Uterus (tissue), 2 donors: ENCODE results near the gene KIAA0753.

Experiments used
- POLR2A ChIP-seq, 2 donors: fragments of 450-650 bp; IDR thresholded peaks; one replicate each; pipeline ENCODE4 v1.6.1; 2016; ENCODE audit warnings: antibody characterized with exemption in 2 of 2, mild to moderate bottlenecking in 1 of 2, moderate library complexity in 1 of 2
- TF ChIP-seq, protein P1 (sequence below), 4 experiments: fragments of 200-600 bp in 2 of 4; fragments of 450-650 bp in 2 of 4; sonication (generic) in 2 of 4; IDR thresholded peaks; one replicate each; pipeline ENCODE4 v1.5.1; 2016 to 2019; ENCODE audit warnings: antibody characterized with exemption in 4 of 4, mild to moderate bottlenecking in 2 of 4, moderate library complexity in 1 of 4

DNA sequence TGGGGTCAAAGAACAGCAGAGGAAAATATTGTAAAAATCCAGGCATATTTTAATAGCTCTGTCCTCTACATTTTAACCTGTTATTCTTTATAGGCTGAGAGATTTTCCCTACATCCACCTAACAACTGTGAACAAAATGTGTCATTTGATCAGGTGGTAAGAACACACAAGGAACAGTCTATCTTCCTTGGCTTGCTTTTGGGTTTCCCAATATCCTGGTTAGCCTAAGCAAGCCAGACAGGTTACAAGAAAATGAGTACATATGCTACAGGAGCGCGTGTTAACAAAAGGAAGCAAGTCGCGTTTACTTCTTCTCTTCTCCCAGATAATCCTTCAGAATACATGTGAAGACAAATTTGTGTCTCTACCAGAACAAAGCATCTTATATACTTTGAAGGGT is 53.2 kb downstream of the KIAA0753 start:
- TF ChIP-seq, protein P1, sequence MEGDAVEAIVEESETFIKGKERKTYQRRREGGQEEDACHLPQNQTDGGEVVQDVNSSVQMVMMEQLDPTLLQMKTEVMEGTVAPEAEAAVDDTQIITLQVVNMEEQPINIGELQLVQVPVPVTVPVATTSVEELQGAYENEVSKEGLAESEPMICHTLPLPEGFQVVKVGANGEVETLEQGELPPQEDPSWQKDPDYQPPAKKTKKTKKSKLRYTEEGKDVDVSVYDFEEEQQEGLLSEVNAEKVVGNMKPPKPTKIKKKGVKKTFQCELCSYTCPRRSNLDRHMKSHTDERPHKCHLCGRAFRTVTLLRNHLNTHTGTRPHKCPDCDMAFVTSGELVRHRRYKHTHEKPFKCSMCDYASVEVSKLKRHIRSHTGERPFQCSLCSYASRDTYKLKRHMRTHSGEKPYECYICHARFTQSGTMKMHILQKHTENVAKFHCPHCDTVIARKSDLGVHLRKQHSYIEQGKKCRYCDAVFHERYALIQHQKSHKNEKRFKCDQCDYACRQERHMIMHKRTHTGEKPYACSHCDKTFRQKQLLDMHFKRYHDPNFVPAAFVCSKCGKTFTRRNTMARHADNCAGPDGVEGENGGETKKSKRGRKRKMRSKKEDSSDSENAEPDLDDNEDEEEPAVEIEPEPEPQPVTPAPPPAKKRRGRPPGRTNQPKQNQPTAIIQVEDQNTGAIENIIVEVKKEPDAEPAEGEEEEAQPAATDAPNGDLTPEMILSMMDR (IDR thresholded peaks at IDR 0.05), result no peak
- no peak for TF ChIP-seq POLR2A (IDR thresholded peaks at IDR 0.05)
